ENCODE data around the gene SUMF1.

DNA sequence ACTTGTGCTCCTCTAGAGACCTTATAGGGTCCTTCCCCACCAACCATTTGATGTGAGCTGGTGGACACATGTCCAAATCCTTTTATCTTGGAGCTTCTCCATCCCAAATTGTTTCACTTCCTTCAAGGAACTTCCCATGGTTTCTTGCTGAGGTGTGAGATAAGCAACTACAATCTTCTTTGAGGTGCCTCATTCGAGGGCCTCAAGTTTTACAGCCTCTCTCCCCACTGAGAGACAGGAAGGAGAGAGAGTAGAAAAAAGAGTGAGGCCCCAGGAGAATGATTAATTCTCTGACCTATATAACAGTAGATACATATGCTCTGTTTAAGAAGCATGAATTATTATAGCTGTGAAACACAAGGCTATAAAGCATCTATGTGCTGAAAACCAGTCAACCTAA lies 70.5 kb downstream of the SUMF1 start:
- TF ChIP-seq CTCF (IDR thresholded peaks at IDR 0.05) (no peak), EZH2 (IDR thresholded peaks at IDR 0.05; ENCODE audit: borderline replicate concordance, insufficient read depth, low read depth, low read length, poor library complexity, severe bottlenecking) (no peak)
